ENCODE results near the gene FTO.
"Not testable (repeated sequence)": the region's sequence is repeated elsewhere in the genome, so short reads cannot be mapped to it uniquely, and the experiment has no call there.

The FTO gene

DNA sequence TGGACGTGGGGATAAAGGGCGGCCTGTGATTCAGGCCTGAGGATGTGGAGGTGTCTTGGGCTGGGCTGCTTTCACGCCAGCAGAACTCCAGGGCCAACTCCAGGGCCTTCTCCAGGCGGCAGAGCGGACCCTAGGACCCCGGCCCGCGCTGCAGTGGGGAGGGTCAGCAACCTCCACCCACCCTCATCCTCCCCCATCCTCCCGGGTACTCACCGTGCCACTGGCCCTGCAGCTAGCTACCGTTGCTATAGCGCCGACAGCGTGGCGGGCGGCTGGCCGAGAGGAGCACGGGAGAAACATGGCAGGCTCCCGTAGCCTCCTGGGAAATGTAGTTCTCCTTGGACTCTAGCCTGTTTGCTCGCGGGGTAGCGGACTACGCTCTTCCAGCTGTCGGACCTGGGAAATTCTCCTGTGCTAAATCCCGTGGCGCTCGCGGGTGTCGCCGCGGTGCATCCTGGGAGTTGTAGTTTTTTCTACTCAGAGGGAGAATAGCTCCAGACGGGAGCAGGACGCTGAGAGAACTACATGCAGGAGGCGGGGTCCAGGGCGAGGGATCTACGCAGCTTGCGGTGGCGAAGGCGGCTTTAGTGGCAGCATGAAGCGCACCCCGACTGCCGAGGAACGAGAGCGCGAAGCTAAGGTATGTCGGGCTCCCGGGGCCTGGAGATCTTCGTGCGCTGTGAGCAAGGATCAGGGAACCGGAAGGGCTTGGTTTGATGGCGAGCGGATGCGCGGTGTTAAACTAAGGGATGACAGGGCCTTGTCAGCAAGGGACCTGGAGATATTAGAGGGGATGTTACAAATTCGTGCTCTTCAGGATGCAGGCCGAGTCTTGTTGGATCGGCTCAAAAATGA lies at the start of gene FTO, which contains the start of gene RPGRIP1L:
FTO (plus strand) TSS at position 567 of the 855 bp plus-strand sequence.
RPGRIP1L (minus strand) TSS at position 270 of the 855 bp plus-strand sequence. CDS start 3,136 bp downstream, outside the sequence.
- peak; percentile 96 for DNase-seq (ENCODE audit: low spot score)

DNA sequence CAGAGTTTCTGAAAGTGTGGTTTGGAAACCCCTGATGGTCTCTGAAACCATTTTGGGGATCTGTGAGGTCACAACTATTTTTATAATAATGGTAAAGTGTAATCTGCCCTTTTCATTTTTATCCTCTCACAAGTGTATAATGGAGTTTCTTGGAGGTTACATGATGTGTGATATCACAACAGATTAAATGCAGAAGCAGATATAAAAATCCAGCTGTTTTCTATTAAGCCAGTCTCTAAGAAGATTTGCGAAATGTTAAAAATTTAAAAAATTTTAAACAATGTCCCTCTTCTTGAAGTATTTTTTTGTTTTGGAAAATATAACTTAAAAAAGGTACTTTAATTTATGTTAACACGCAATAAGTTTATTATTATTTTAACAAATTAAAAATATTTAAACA lies 49.0 kb upstream of the FTO start:
- no peak for DNase-seq (ENCODE audit: low spot score)

DNA sequence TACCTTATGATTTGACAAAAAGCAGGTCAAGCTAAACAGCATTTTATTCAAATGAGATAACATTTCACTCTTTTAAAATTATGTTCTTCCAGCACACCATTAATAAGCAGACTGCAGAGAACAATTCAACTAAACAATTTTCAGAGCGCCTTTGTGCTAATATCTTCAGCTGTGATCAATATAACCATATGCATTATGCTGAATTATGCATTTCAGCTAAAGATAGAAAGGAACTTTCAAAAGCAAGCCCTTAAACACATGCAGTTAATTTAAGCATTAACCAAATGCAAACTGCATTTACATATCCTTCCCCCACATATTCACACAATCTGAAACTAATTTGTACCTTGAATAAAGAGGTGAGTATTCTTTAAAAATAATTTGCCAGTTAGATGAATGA lies 41.9 kb upstream of the FTO start:
- DNase-seq (ENCODE audit: low spot score): no peak

DNA sequence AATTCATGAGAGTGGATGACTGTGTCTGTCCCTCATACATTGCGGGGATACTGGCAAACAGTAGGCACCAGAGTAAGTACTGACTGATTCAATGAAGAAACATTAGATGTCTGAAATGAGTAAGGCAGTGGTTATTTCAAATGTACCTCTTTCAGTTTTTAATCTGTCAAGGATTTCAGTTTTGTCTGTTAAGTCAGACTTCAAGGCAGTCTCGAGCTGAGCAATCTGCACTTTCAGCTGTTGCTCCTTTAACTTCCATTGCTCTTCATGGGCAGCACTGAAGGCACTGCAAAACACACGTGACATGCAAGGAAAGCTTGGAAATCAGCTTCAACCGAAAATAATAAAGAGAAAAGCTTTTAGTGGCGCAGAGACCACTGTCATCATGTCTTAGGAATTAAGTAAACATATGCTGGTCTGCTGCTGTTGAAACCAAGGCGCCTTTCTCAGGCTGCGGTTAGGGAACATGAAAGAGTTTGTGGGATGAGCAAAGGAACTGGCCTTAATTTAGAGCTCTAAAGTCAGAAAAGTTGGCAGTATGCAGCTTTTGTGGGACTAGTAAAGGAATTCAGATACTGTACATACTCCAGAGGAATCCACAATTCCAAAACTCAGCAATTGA lies 39.1 kb upstream of the FTO start:
- DNase-seq (ENCODE audit: low spot score): peak; percentile 39

DNA sequence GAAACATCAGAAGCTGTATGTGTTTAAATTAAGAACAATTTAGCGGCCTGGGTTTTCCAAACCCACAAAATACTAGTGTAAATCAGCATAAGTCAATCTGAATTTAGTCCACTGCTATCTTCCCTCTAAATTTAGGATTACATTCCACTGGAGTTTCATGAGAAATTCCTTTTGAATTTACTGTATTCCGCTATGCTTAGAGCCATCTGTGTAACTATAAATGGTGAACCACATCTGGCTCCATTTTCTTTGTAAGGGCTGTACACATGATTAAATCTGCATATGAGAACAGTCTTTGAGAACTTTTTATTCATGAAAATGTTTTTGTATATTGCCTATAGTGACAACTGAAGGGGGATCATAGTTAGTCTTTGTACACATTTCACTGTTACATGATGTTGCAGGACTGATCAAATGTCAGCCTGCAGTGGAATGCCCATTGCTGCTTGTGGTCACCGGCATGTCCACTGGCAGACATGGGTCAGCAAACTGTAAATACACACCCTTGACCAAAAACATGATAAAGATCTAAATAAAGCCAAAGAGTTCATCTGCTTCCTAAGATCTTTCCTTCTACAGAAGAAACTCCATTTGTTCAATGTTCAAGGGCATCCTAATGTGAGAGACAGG lies 37.1 kb upstream of the FTO start:
- no peak for DNase-seq (ENCODE audit: low spot score)

DNA sequence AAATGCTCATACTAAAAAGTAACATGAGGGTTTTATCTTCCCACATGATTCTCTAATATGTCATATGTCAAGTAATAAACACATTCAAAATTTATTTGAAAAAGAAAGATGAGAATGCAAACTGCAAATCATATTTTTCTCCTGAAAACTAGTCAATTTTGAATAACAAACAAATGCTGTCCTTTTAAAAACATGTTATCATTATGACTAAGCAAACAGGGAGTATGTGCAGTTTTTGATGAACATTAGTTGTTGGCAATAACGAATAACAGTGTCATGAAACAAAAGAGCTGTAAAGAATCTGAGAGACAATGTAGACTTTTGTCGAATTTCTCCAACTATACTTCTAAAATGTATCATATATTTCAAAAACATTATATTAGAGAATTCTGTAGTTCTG lies 35.1 kb upstream of the FTO start:
- DNase-seq (ENCODE audit: low spot score): no peak

DNA sequence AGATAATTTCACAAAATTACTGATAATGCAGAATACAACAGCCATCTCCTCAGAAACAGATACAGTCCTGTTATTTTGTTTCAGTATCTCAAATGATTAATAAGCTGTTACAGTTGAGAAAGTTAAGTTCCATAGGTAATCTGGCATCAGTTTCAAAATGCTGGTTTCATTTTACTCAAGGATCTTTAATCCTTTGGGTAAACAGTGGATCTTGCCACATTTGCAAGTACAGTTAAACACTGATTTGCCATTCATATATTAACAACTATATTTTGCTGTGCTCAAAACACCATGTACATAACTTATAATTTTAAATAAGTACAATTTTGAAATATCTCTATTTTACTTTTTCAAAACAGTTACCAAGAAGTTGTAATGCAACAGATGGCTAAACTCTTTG lies 31.5 kb upstream of the FTO start:
- DNase-seq (ENCODE audit: low spot score): no peak

DNA sequence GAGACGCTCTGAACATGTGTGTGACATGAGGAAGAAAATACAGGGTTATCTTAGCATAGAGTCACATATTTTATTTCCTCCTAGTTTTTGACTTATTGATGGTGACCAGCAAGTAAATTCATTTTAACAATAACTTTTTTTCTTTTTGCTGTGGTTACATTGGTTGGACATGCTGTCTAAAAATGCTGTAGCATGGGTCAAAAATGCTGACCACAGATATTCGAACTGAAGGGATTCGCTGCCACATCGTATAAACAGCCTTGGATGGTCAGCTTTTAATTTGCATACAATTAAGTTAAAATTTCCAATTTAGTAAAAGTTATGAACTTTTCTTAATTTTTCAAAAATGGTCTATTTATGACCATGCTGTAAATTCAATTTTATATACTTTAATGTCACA lies 30.8 kb upstream of the FTO start:
- no peak for DNase-seq (ENCODE audit: low spot score)

DNA sequence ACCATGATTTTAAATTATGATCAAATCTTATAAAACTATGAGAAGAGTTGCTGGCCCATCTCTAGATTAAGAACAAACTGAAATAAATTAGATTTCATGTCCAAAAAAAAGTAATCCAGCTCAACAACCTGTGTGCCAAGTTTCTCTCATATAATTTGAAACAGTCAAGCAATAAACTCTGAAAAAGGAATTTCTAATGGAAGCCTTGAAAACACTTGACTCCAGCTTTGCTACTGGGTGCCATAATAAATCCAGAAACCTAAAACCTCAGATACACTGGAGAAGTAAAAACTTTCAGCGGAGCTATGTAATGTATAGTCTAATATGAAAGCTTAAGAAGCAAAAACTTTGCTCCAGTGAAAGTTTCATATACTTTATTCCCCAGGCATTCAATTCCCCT lies 25.8 kb upstream of the FTO start:
- no peak for DNase-seq (ENCODE audit: low spot score)

DNA sequence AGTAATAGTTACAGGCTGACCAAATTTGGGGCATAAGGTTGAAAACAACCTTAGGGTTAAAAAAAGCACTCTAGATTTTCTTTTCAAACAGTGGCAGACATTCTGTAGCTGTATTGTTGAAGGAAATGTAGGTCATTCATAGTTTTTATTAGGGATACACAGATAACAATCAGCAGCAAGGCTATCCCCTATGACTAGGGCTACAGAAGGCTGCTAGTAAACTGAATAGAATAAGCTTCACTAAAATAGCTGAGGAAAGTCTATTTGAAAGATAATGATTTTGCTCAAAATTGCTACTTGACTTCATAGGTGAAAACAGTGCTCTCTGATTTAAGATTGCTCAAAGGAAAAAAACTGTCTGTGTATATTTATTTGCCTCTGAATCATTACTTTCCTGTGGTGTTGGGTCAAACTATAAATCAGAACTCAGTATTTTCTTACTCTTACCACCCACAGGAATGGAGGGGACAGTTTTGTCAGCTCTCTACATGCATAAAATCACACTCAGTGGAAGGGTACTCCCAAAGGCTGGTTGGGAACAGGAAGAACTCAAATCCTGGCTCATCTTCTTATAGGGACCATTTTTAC lies 25.1 kb upstream of the FTO start:
- no peak for DNase-seq (ENCODE audit: low spot score)

DNA sequence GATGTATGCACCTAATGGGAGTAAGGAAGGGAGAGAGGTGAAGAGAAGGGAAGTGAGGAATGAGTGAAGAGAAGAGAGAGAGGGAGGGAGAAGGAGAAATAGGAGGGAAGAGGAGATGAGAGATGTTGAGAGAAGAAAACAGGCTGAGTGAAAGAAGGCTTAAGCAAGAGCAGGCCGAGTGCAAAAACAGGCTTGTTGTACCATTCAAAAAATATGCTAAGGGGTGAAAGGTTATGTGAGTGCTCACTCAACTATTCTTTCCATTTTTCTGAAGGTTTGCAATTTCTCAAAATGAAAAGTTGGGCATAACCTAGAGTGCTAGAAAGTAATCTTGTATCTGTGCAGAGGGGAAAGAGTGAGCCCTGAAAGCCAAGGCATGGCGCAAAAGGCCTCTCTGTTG lies 23.2 kb upstream of the FTO start:
- DNase-seq (ENCODE audit: low spot score): no peak

DNA sequence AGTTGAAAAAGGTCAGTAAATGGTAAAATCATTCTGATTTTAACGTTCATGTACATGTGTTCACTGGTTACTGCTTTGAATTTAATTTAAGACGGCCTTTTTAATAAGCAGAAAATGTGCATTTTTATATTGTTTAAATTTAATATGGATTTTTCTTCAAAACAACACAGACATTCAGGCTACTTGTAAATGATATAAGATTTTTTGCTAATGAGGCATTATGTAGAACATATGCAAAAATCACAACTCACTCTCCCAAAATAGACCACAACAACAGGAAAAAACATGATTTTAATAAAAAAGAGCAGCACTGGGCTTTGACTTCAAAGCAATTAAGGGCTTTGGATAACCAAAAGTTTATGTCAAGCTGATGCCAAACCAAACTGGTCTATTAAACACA lies 22.6 kb upstream of the FTO start:
- DNase-seq (ENCODE audit: low spot score): no peak

DNA sequence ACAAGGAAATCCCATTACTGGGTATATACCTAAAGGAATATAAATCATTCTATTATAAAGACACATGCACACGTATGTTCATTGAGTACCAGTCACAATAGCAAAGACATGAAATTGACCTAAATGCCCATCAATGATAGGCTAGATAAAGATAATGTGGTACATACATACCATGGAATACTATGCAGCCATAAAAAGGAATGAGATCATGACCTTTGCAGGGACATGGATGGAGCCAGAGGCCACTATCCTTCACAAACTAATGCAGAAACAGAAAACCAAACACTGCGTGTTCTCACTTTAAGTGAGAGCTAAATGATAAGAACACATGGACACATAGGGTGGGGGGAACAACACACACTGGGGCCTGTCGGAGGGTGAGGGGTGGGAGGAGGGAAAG lies 18.6 kb upstream of the FTO start:
- not testable (repeated sequence) for DNase-seq (ENCODE audit: low spot score)

DNA sequence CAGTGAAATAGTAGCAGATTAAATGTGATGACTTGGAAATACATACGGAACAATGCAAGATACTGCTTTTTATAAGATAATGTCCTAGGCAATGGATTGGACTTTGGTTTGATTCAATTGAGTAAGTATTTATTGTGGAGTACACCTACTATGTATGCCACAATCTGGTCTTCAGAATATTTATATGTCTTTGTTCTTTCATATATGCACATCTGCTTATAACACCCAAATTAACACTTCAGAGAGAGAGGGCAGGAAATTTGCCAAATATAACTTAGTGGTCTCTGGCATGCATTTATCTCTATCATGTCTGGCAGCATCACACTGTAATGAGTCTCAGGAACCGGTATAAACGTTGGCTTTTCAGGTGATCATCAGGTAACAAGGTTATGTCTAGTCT lies 17.2 kb upstream of the FTO start:
- DNase-seq (ENCODE audit: low spot score): no peak

DNA sequence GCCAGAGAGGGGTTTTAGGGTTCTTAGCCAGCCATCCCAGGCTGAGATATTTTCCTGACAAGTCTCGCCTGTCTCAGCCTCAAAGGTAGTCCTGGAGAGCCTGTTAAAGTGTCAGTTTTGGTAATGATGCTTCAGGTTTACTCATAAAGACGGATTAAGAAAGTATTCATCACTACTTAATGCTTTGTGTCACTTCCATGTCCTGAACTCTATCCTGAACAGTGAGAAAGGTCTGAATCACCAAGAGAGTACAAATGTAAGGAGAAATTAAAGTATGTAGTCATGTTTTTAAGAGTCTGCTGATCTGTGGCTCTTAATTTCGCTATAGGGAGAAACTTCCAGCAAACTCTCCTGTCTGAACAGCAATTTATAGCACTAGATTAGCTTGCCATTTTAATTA lies 14.3 kb upstream of the FTO start:
- no peak for DNase-seq (ENCODE audit: low spot score)

DNA sequence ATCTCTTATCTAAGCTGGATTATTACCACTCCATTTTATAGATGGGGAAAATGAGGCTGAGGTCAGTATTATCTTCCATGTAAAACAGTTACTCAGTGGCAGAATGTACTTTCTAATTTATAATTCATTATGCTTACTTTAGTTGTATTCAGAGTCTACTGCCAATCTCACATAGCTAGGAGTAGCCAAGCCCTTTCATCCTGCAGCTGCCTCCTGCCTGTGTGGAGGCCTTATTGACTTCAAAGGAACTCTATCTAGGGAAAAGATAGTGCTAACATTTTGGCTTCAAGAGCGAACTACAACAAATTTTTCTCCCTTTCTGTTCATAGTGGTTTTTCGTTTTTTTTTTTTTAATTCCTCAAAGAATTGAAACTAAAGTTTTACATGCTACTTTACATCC lies 13.2 kb upstream of the FTO start:
- DNase-seq (ENCODE audit: low spot score): no peak

DNA sequence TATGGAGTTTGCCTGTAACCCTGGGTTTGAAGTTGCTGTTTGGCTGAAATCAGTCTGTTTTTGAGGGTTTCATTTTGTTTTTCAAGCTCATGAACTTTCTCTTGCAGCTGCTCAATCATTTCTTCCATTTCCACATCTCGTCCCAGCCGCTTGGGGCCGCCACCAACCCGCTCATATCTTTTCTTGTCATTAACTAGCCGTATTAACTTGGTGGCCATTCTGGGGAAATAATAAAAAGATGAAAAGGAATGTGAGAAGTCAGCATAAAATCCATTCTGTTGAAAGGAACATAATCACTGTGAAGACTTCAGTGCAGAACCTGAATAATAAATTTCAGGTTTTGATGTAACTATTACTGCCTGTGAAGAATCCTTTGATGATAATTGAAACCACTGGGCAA lies 11.8 kb upstream of the FTO start:
- DNase-seq (ENCODE audit: low spot score): no peak

DNA sequence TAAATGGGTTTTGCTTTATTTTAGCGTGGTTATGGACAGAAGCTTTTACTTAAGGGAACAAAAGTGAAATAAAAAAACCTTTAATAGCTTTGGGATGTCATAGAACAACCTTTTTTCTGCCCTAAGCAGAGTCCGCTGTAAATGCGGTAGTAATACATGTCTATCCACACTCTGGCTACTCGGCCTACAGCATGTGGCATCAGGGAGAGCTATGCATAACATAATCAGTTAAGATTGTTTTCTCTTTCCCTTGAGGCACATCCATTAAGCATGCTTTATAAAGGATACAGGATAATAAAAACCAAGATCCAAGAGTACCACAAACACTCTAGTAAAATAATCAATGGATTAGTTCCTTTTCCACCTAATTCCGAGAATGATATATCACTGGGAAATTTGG lies 10.6 kb upstream of the FTO start:
- no peak for DNase-seq (ENCODE audit: low spot score)

DNA sequence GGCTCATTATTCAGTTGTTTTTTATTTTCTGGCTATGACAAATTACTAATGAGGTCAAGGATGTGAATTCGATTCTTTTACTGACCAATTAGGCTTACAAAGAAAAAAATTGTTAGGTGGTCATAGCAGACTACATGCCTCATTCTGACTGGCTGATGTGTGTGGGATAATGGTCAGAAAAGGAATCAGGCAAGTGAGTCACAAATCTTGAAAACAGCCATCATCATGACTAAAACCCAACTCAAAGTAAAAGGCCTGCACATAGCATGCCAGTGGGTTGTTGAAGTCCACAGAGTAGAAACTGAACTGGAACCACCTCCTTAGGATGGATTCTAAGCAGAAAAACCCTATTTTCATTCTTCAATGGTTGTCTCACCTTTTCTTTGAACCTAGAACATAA lies 8.9 kb upstream of the FTO start:
- DNase-seq (ENCODE audit: low spot score): peak; percentile 73

DNA sequence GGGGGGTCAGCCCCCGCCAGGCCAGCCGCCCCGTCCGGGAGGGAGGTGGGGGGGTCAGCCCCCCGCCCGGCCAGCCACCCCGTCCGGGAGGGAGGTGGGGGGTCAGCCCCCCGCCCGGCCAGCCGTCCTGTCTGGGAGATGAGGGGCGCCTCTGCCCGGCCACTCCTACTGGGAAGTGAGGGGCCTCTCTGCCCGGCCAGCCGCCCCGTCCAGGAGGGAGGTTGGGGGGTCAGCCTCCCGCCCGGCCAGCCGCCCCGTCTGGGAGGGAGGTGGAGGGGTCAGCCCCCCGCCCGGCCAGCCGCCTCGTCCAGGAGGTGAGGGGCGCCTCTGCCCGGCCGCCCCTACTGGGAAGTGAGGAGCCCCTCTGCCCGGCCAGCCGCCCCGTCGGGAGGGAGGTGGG lies 5.7 kb upstream of the FTO start:
- not testable (repeated sequence) for DNase-seq (ENCODE audit: low spot score)

DNA sequence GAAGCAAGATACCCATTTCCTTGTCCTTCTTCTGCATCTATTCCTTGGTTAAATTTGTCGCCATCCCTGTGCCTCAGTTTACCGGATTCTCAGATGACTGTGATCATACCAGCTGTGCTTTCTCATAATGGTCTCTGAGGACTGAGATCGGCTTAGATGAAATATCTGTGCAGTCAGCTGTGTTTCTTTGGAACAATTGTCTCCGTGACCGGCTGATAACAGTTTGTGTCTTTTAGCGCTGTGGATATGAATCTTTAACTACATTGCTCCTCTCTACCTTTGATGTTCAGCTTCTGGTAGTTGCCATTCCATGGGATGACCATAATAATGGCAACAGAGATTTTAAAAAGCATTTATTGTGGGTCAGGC lies 473 bp downstream of the FTO start:
- DNase-seq (ENCODE audit: low spot score): no peak

DNA sequence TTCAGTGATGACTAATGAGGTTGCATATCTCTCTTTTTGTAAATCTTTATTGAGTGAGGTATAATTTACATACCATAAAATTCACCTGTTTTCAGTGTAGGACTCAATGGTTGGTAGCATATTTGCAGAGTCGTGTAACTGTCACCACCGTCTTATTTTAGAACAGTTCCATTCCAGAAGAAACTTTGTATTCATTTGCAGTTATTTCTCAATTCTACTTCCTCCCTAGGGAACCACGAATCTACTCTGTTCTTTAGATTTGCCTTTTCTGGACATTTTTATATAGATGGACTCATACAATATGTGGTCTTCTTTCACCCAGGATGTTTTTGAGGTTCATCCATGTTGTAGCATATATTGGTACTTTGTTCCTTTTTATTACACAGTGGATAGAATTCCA lies 3.7 kb downstream of the FTO start:
- DNase-seq (ENCODE audit: low spot score): no peak

DNA sequence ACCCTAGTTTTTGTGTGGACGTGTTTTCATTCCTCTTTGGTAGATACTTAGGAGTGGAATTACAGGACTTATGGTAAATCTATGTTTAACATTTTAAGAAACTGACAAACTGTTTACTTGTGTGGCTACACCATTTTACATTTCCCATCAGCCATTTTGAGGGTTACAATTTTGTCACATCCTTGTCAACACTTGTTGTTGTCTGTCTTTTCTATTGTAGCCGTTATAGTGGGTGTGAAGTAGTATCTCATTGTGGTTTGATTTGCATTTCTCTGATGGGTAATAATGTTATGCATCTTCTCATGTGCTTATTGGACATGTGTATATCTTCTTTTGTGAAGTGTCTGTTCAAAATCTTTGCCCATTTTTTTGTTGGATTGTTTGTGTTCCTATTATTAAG lies 4.5 kb downstream of the FTO start:
- no peak for DNase-seq (ENCODE audit: low spot score)
